B cell (primary cell): Measurements from ENCODE around the gene SCN2B. TPM values are rescaled to one million over a fixed set of nuclear protein-coding genes. Genes with fewer than 3 reads are reported as not detected.

ENCODE experiments used
- ATAC-seq: fragments of 200-7000 bp; cut with Tn5 transposase; one replicate; pipeline ENCODE4 v1.10.0; 2021; ENCODE audit warnings: low read depth, mild to moderate bottlenecking, moderate number of reproducible peaks, moderate library complexity
- CTCF ChIA-PET: fragments of 350-600 bp; sonication (Branson Sonifier 250); formaldehyde crosslinking; loops from one replicate; lab custom pipeline; 2021; ENCODE audit warnings: antibody characterized with exemption, inconsistent platforms; lab: Charles Lee
- POLR2A ChIA-PET: fragments of 350-600 bp; sonication (Branson Sonifier 250); formaldehyde crosslinking; loops from one replicate; lab custom pipeline; 2021; ENCODE audit warnings: antibody characterized with exemption; lab: Charles Lee
- DNase-seq: peaks from one replicate; pipeline ENCODE4 v3.0.0; 2013
- H2AFZ ChIP-seq: 2 replicates; pipeline ENCODE4 v1.6.1; 2012; ENCODE audit warnings: mild to moderate bottlenecking, low read depth, low read length; ENCODE audit not compliant: insufficient read depth, poor library complexity, severe bottlenecking
- H3K27ac ChIP-seq, 2 donors: 1 replicate in 1 of 2; 2 replicates in 1 of 2; pipeline ENCODE4 v1.5.1; 2012 to 2013; ENCODE audit warnings: low read length in 2 of 2, mild to moderate bottlenecking in 2 of 2, moderate library complexity in 1 of 2
- H3K27me3 ChIP-seq, 4 experiments: fragments of 200-600 bp in 1 of 4; sonication (generic) in 1 of 4; replicated peaks in 1 of 4; 1 replicate in 2 of 4; 2 replicates in 2 of 4; pipeline versions ENCODE4 v1.6.1 to v1.7.0; 2013 to 2016; ENCODE audit warnings: low read length in 3 of 4, mild to moderate bottlenecking in 2 of 4, mixed read lengths in 1 of 4, moderate library complexity in 1 of 4; ENCODE audit not compliant: insufficient read depth in 4 of 4, control insufficient read depth in 3 of 4; ENCODE audit errors: control extremely low read depth in 1 of 4
- H3K36me3 ChIP-seq, 2 experiments: replicated peaks in 1 of 2; 1 replicate in 1 of 2; 2 replicates in 1 of 2; pipeline versions ENCODE4 v1.6.1 to v1.7.1; 2013; ENCODE audit warnings: low read length in 1 of 2; ENCODE audit not compliant: insufficient read depth in 2 of 2, control insufficient read depth in 1 of 2; ENCODE audit errors: control extremely low read depth in 1 of 2, extremely low read depth in 1 of 2
- H3K4me1 ChIP-seq, 2 donors: fragments of 200-600 bp in 1 of 2; sonication (generic) in 1 of 2; 1 replicate in 1 of 2; 2 replicates in 1 of 2; pipeline versions ENCODE4 v1.5.1 to v1.6.1; 2013 to 2017; ENCODE audit warnings: low read length in 2 of 2; ENCODE audit not compliant: control insufficient read depth in 2 of 2, insufficient read depth in 2 of 2
- H3K4me2 ChIP-seq: replicated peaks from 2 replicates; pipeline ENCODE3; 2012; ENCODE audit warnings: mild to moderate bottlenecking, low read depth, low read length; ENCODE audit not compliant: poor library complexity, severe bottlenecking
- H3K4me3 ChIP-seq, 5 experiments: fragments of 200-600 bp in 1 of 5; sonication (generic) in 1 of 5; 1 replicate in 3 of 5; 2 replicates in 2 of 5; pipeline versions ENCODE4 v1.5.1 to v1.7.0; 2011 to 2016; ENCODE audit warnings: low read length in 4 of 5, mild to moderate bottlenecking in 4 of 5, low read depth in 2 of 5, control low read depth in 1 of 5, moderate library complexity in 1 of 5; ENCODE audit not compliant: insufficient read depth in 1 of 5; ENCODE audit errors: control extremely low read depth in 1 of 5, extremely low read depth in 1 of 5
- H3K79me2 ChIP-seq: fragments of 200-600 bp; sonication (generic); one replicate; pipeline ENCODE4 v1.6.0; 2016; ENCODE audit warnings: low read length; ENCODE audit not compliant: control insufficient read depth, insufficient read depth
- H3K9ac ChIP-seq: fragments of 200-600 bp; sonication (generic); 2 replicates; pipeline ENCODE4 v1.6.1; 2017; ENCODE audit warnings: mild to moderate bottlenecking, low read length, moderate library complexity
- H3K9me3 ChIP-seq, 3 donors: one replicate each; pipeline versions ENCODE4 v1.6.1 to v1.7.1; 2013; ENCODE audit warnings: low read length in 2 of 3; ENCODE audit not compliant: control insufficient read depth in 2 of 3, insufficient read depth in 1 of 3; ENCODE audit errors: control extremely low read depth in 1 of 3
- H4K20me1 ChIP-seq: 2 replicates; pipeline ENCODE4 v1.6.0; 2012; ENCODE audit warnings: mild to moderate bottlenecking, low read length; ENCODE audit not compliant: insufficient read depth, control insufficient read depth, poor library complexity, severe bottlenecking
- H3K27ac Mint-ChIP-seq: one replicate; pipeline ENCODE4 v1.8.0; 2021; ENCODE audit warnings: mixed read lengths
- H3K27me3 Mint-ChIP-seq: one replicate; pipeline ENCODE4 v1.8.0; 2021; ENCODE audit warnings: mixed read lengths
- H3K4me1 Mint-ChIP-seq: one replicate; pipeline ENCODE4 v1.8.0; 2021; ENCODE audit warnings: mixed read lengths
- H3K4me3 Mint-ChIP-seq: one replicate; pipeline ENCODE4 v1.8.0; 2021; ENCODE audit warnings: mixed read lengths
- H3K9me3 Mint-ChIP-seq: one replicate; pipeline ENCODE4 v1.8.0; 2022; ENCODE audit warnings: mixed read lengths; ENCODE audit not compliant: insufficient read depth
- CTCF ChIP-seq: fragments of 200-600 bp; IDR thresholded peaks from one replicate; pipeline ENCODE4 v1.8.0; 2022; ENCODE audit warnings: antibody characterized with exemption, mild to moderate bottlenecking
- EZH2 ChIP-seq: IDR thresholded peaks from 2 replicates; pipeline ENCODE4 v1.6.1; 2012; ENCODE audit warnings: borderline replicate concordance, low read depth, mild to moderate bottlenecking, moderate library complexity, low read length; ENCODE audit not compliant: insufficient read depth, poor library complexity, severe bottlenecking
- WGBS: methylation state at CpG from one replicate; pipeline ENCODE4 v1.1.5; 2013; ENCODE audit warnings: missing lambda C conversion rate; ENCODE audit not compliant: insufficient coverage; 5-methylcytosine and 5-hydroxymethylcytosine counted together
- intact Hi-C: fragments of 100-400 bp; cut with micrococcal nuclease; formaldehyde crosslinking; loops from one replicate; pipeline ENCODE4 v1.10.0; 2022
- polyA plus RNA-seq: library from polyadenylated mRNA; depleted of rRNA; stranded (reverse); fragments of >200 nt; gene quantifications from 2 replicates; pipeline ENCODE4 v1.2.3, GENCODE V29; 2012
- total RNA-seq, 2 donors: library from RNA; stranded (reverse); fragments of 120-200 nt in 1 of 2; gene quantifications; 1 replicate in 1 of 2; 2 replicates in 1 of 2; pipeline versions ENCODE4 v1.2.3 to v1.2.4, GENCODE V29; 2013 to 2022

Gene SCN2B
- total and polyA plus RNA-seq, 2 donors (not counting 1 experiment from before 2014, with no cell fraction given), result not detected

- Histone ChIP-seq H3K27me3 (peaks cover 0 to 25% (median 5%) of the 10 kb centered on the region in 4 experiments), H3K4me1 (no peaks in the 10 kb centered on the region), H3K4me3 (no peak overlapping the region), H3K36me3 (no peaks in the 10 kb centered on the region), H4K20me1 (no peaks in the 10 kb centered on the region), H3K9me3 (no peaks in the 10 kb centered on the region), H3K9ac (no peak overlapping the region), H2AFZ (no peak overlapping the region), H3K4me2 (no peak overlapping the region), H3K27ac (no peak overlapping the region), H3K79me2 (no peaks in the 10 kb centered on the region)
- Mint-ChIP-seq H3K9me3 (no peaks in the 10 kb centered on the region), H3K27me3 (peaks cover 64% of the 10 kb centered on the region), H3K4me1 (no peaks in the 10 kb centered on the region), H3K4me3 (no peak overlapping the region), H3K27ac (no peak overlapping the region)
- POLR2A ChIA-PET, result no interaction called here
- no peak for ATAC-seq
- intact Hi-C loops, result no loop called here
- CTCF ChIA-PET, result interaction anchor here (1.1 to 1.5 kb wide), 2 partner anchors 33 to 60 kb away, joined by 3 to 5 read pairs; no protein-coding TSS in a partner anchor
- DNase-seq, result no peak
- no peak for TF ChIP-seq CTCF
- no peak for TF ChIP-seq EZH2
- 73% methylated on average over 9 of the region's 10 CpGs for WGBS
These were observed 37.5 kb downstream of the SCN2B start for GRCh38 chr11:118138839-118139420.

GRCh38 chr11:118136801-118137200 lies 39.6 kb downstream of the SCN2B start:
- Mint-ChIP-seq H3K27ac (no peak overlapping the region), H3K9me3 (no peaks in the 10 kb centered on the region), H3K27me3 (peaks cover 55% of the 10 kb centered on the region), H3K4me1 (no peaks in the 10 kb centered on the region), H3K4me3 (no peak overlapping the region)
- ATAC-seq (no peak), DNase-seq (no peak)
- no peaks in the 10 kb centered on the region for H3K79me2 ChIP-seq
- H3K4me2 ChIP-seq, result no peak overlapping the region
- no peak overlapping the region for H3K4me3 ChIP-seq
- no peaks in the 10 kb centered on the region for H3K4me1 ChIP-seq
- H3K9me3 ChIP-seq, result no peaks in the 10 kb centered on the region
- CTCF ChIA-PET, result no interaction called here
- no peak overlapping the region for H2AFZ ChIP-seq
- 80% methylated on average over 9 of the region's 10 CpGs for WGBS
- no peaks in the 10 kb centered on the region for H3K36me3 ChIP-seq
- POLR2A ChIA-PET, result no interaction called here
- no peak overlapping the region for H3K27ac ChIP-seq
- no peak overlapping the region for H3K9ac ChIP-seq
- TF ChIP-seq EZH2 (no peak), CTCF (no peak)
- H3K27me3 ChIP-seq, result peaks cover 0 to 17% (median 5%) of the 10 kb centered on the region in 4 experiments
- H4K20me1 ChIP-seq, result no peaks in the 10 kb centered on the region
- intact Hi-C loops, result no loop called here
